Inflammatory macrophage treated with lipopolysaccharide for 4 hours (primary cell): ENCODE results near the gene AATK.
A peak's percentile ranks its signal among the peaks of the same experiment; 100 is the strongest.
"Not testable (repeated sequence)": the region's sequence is repeated elsewhere in the genome, so short reads cannot be mapped to it uniquely, and the experiment has no call there.

Experiments used
- DNase-seq: peaks from one replicate; pipeline ENCODE4 v3.0.0-alpha.2; 2020

Gene AATK

GRCh38 chr17:81159611-81160265, 6.3 kb downstream of the AATK start:
- no peak for DNase-seq

GRCh38 chr17:81158688-81159590, 7.1 kb downstream of the AATK start:
- DNase-seq, result no peak

- no peak for DNase-seq
Measured at GRCh38 chr17:81157848-81158687, 8.0 kb downstream of the AATK start.

DNA sequence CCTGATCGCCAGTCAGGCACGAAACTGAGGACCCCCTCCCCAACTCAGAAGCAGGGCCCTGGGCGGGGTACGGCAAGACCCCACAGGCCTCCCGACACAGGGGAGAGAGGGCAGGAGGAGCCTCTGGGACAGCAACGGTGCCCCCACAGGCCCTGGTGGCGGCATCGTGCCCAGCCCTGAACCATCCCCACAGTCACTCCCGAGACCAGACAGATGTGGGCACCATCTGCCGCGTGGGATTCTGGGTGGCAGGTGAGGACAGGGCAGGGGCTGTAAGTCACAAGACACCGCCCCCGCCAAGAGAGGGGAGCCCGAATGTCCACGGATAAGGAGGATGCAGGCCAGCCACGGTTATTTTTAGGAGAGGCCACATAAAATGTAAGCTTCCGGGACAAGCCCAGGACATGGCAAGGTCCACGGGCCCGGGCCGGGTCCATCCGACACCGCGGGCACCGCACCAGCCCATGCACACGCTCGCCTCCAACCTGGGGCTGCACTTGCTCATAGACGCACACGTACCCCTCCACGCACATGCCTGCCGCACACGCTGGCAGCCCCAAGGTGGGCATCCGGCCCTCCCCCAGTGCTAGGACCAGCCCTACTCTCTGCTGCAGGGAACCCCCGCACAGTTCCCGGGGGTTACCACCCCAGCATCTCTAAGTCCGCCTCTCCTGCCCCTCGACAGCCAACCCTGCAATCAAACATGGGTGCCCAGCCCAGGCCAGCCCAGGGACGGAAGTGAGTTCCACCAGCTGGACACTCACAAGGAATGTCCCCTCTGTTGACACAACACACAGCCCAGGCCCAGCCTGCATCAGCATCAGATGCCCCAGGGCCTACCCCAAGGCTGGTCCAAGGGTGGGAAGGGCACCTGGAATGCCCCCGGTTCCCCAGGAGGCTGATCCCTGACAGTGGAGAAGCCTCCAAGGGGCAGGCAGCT, 8.9 kb downstream of the AATK start:
- DNase-seq, result no peak

- peak; percentile 75 for DNase-seq
Measured at GRCh38 chr17:81154961-81155360, 11.1 kb downstream of the AATK start.

- not testable (repeated sequence) for DNase-seq
Measured at GRCh38 chr17:81154016-81154415, 12.0 kb downstream of the AATK start.

DNA sequence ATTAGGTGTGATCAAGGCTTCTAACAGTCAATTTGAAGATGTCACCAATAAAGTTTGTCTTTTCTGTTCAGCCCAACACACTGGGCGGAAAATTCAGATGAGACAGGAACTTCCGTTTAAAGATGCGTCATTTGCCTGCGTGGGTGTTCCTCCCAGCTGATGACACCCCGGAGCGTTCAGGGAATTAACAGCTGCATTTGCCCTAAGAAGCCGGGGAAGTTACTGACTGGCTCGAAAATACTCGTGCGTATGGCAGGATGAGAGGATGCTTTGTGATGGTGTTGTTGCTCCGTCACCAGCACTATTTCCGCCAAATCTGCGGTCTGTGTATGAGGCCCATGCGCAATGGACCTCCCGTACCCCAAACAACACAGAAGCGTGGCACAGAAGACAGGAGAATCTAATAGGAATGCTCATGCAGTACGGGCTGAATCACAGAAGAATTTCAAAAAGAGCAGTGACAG, 12.6 kb downstream of the AATK start:
- DNase-seq, result peak; percentile 96

GRCh38 chr17:81152288-81152828, 13.7 kb downstream of the AATK start:
- DNase-seq, result peak; percentile 16

DNA sequence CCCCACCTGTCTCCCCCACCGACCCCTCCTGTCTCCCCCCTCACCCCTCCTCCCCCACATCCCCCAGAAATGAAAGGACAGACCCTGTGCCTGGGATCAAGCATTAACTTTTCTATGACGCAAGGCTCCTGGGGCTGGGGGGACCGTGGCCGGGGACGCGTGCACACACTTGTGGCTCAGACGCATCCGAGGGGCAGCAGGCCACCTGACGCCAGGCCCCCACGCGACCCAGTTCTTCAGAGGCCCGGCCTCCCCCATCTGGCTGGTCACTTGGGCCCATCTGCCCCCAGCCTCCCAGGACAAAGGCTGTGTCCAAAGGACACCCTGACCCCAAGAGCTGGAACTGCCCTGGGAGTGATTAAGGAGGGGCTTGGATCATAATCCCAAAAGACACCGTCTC, 14.7 kb downstream of the AATK start:
- DNase-seq, result no peak

DNA sequence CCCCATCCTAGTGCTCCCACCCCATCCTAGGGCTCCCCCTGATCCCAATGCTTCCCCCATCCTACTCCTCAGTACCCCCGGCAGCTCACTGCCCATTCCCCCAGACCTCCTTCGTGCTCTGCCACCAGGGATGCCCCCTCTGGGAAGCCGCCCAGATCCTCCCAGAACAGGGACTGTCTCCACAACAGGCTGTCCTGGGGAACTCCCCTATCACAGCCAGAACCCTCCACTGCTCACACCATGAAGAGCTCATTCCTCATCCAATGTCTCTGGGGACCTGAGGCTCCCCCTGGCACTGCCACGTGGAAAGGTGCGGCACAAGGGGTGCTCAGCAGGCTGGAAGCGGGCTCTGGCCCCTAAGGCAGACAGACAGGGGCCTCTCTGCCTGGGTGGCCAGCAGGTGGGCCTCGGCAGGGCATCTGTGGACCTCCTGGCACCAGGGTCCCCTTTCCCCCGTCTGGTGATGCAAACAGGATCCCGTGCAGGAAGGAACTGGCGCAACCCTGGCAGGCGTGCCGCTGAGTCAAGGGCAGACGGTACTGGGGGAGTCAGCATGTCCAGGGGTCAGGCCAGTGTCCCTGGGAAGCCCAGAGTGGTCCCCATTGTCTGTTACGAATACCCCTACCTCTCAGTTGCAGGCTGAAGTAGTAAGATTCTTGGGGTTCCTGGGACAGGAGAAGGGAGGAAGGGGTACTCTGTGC, 15.5 kb downstream of the AATK start:
- peak; percentile 81 for DNase-seq

DNA sequence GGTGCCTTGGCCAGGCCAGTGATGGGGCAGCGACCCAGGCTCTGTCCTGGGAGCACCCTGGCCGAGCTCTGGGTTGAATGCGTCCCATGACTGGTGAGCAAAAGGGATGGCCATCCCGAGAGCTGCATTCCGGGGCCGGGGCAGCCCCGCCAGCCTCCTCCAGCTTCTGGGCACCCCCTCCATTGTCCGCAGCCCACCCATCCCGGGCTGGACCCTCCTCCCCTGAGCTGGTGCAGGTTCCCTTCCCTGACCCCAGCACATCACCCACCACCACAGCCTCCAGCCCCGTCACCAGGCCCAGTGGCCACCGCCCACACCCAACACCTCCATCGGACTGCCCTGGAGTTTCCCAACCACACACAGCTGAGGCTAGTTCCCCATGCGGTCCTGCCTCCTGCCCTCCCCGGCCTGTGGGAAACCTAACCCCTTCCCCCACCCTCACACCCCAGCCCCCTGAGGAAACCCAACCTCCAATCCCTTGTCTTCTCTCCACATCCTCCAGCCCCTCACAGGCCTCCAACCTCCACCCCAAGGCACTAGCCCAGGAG, 17.0 kb downstream of the AATK start:
- DNase-seq, result peak; percentile 87

GRCh38 chr17:81148571-81148970, 17.4 kb downstream of the AATK start:
- no peak for DNase-seq

GRCh38 chr17:81147701-81148100, 18.3 kb downstream of the AATK start:
- no peak for DNase-seq

DNA sequence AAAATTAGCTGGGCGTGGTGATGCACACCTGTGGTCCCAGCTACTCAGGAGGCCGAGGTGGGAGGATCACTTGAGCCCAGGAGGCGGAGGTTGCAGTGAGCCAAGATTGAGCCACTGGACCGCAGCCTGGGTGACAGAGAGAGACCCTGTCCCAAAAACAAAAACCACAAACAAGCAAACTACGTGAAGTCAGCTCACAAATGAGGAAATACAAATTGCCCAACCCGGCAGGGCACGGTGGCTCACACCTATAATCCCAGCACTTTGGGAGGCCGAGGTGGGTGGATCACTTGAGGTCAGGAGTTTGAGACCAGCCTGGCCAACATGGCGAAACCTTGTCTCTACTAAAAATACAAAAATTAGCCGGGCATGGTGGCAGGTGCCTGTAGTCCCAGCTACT, 19.8 kb downstream of the AATK start:
- DNase-seq, result not testable (repeated sequence)

DNA sequence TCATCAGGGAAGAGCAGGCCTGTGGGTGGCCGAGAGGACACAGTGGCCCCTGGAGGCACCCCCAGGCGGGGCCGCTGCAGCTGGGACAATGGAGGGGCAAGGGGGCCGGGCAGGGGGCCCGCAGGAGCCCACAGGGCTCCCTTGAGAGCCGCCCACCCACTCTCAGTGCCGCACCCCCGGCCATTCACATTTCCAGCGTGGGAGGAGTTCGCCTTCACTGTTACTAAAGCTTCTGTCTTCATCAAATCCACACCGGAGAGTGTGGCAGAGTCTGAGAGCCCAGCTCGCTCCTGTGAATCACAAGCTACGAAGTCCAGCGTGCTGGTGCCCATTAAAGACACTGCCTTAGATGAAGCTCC, 21.6 kb downstream of the AATK start:
- no peak for DNase-seq

DNA sequence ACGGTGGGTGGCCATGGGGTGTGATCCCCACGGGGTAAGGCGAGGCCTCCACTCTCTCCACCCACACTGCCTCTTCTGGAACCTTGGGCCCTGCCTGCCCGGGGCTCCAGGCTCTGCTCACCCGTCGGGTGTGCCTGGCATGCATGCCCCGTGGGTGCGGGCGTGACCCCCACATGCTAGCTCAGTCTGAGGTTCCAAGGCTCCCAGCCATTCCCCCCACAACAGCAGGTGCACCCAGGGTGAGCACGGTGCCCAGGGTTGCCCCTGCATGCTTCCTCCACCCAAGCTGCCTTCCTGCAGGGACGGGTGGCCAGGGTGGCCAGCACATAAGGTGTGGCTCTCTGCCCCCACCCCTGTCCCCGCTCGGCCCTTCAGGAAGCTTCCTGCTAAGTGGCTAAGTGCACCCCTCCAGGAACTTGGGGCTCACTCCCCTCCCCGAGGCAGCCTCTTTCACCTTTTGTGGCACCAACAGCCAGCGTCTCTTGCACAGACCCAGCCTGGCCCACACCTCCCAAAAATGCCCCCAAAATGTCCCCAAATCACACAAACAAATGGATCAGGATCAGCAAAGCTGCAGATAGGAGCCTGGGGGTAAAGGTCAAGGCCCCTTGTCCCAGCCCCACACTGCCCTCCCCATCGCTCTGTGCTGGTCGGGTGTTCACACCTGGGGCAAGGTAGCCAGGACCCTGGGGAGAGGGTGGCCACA, 22.2 kb downstream of the AATK start:
- DNase-seq, result no peak

- DNase-seq, result no peak
Measured at GRCh38 chr17:81143200-81143527, 22.9 kb downstream of the AATK start.

DNA sequence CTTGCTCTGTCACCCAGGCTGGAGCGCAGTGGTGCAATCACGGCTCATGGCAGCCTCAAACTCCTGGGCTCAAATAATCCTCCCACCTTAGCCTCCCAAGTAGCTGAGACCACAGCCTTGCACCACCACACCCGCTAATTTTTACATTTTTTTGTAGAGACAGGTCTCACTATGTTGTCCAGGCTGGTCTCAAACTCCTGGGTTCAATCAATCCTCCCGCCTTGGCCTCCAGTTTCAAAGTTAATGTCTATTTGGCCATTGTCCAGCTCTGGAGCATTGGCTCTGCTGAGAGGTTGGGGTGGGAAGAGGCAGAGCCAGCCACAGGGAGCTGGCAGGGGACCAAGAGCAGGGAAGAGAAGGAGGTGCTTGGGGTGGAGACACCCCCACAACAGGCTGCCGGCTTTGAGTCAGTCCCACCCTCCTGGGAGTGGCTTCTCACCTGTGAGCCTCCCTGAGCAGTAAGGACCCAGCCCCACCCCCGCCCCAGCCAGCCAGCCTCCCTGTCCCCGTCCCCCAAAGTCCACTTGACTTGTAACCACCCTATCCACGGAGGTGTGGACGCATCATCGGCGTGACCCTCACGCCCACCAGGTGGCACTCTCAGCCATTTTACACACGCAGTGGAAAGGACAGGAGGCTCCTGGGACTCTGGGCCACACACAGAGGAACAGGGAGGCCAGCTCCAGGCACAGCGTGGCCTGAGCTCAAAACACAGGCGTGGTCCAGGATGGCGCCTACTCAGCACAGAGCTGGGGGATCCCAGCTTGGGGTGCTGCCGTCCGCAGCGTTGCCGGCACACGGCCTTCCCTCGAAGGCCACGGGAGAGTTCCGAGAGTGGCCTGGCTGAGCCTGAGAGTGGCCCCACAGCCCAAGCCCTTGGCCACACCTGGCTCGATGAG, 23.5 kb downstream of the AATK start:
- DNase-seq, result peak; percentile 83

GRCh38 chr17:81140695-81141094, 25.3 kb downstream of the AATK start:
- DNase-seq, result no peak
